H1 (cell line): ENCODE data around the gene OXA1L. TPM values are rescaled to one million over a fixed set of nuclear protein-coding genes. Genes with fewer than 3 reads are reported as not detected.

Experiments used
- CTCF ChIA-PET: fragments of 300-600 bp; sonication (Branson Sonifier 250); formaldehyde crosslinking; loops from one replicate; lab custom pipeline; 2021; ENCODE audit not compliant: partially characterized antibody; lab: Charles Lee
- POLR2A ChIA-PET: fragments of 300-600 bp; sonication (Branson Sonifier 250); formaldehyde crosslinking; loops from one replicate; lab custom pipeline; 2021; ENCODE audit warnings: inconsistent platforms; ENCODE audit not compliant: partially characterized antibody; lab: Charles Lee
- DNase-seq, 2 experiments: peaks; one replicate each; pipeline versions ENCODE4 v3.0.0 to v3.0.0-alpha.2; 2010 to 2022; ENCODE audit warnings: low spot score in 2 of 2, low read depth in 1 of 2, mixed read lengths in 1 of 2
- FAIRE-seq: peaks from 2 replicates; lab custom pipeline; 2011; peaks lifted over from hg19 to GRCh38; lab: Jason Lieb, UNC
- H2AFZ ChIP-seq: 2 replicates; pipeline ENCODE4 v1.8.1; 2012; ENCODE audit warnings: low read length, inconsistent platforms
- H2AK5ac ChIP-seq: 2 replicates; pipeline ENCODE4 v1.6.1; 2013; ENCODE audit warnings: low read depth, low read length
- H2BK120ac ChIP-seq: replicated peaks from 2 replicates; pipeline ENCODE3; 2013; ENCODE audit warnings: low read depth, low read length, inconsistent platforms
- H2BK12ac ChIP-seq: 2 replicates; pipeline ENCODE4 v1.6.1; 2013; ENCODE audit warnings: low read depth, low read length
- H2BK15ac ChIP-seq: 2 replicates; pipeline ENCODE4 v1.6.1; 2013; ENCODE audit warnings: low read length
- H2BK20ac ChIP-seq: 2 replicates; pipeline ENCODE4 v1.6.1; 2013; ENCODE audit warnings: low read length
- H2BK5ac ChIP-seq: 2 replicates; pipeline ENCODE4 v1.6.1; 2013; ENCODE audit warnings: low read depth, low read length
- H3K14ac ChIP-seq: 2 replicates; pipeline ENCODE4 v1.6.1; 2013; ENCODE audit warnings: inconsistent platforms; ENCODE audit not compliant: insufficient read length
- H3K18ac ChIP-seq: 2 replicates; pipeline ENCODE4 v1.6.1; 2013; ENCODE audit warnings: low read length; ENCODE audit errors: extremely low read depth
- H3K23ac ChIP-seq: 2 replicates; pipeline ENCODE4 v1.6.1; 2013; ENCODE audit warnings: inconsistent platforms; ENCODE audit not compliant: insufficient read length
- H3K23me2 ChIP-seq: 2 replicates; pipeline ENCODE4 v1.6.1; 2013; ENCODE audit warnings: low read depth, low read length
- H3K27ac ChIP-seq: 2 replicates; pipeline ENCODE4 v1.6.1; 2011; ENCODE audit warnings: low read depth, low read length, inconsistent platforms
- H3K27me3 ChIP-seq, 4 experiments: replicated peaks in 1 of 4; 1 replicate in 1 of 4; 2 replicates in 3 of 4; pipeline versions ENCODE4 v1.6.1 to v1.8.1; 2011 to 2013; ENCODE audit warnings: low read length in 3 of 4, mild to moderate bottlenecking in 3 of 4, inconsistent platforms in 2 of 4, mixed read lengths in 2 of 4, moderate library complexity in 1 of 4; ENCODE audit not compliant: control insufficient read depth in 3 of 4, insufficient read depth in 3 of 4; ENCODE audit errors: extremely low read depth in 1 of 4
- H3K36me3 ChIP-seq, 4 experiments: 2 replicates each; pipeline versions ENCODE4 v1.6.1 to v1.8.1; 2011 to 2013; ENCODE audit warnings: mild to moderate bottlenecking in 4 of 4, low read length in 3 of 4, moderate library complexity in 2 of 4, control low read depth in 1 of 4, inconsistent platforms in 1 of 4; ENCODE audit not compliant: insufficient read depth in 4 of 4, control insufficient read depth in 2 of 4
- H3K4ac ChIP-seq: replicated peaks from 2 replicates; pipeline ENCODE3; 2013; ENCODE audit warnings: low read length, low read depth, mixed read lengths, inconsistent platforms; ENCODE audit not compliant: insufficient read length
- H3K4me1 ChIP-seq, 4 experiments: replicated peaks in 1 of 4; 1 replicate in 1 of 4; 2 replicates in 3 of 4; pipeline versions ENCODE4 v1.6.1 to v1.8.1; 2011 to 2013; ENCODE audit warnings: low read length in 3 of 4, inconsistent platforms in 2 of 4, mixed read lengths in 1 of 4; ENCODE audit not compliant: insufficient read depth in 4 of 4, control insufficient read depth in 3 of 4
- H3K4me2 ChIP-seq, 2 experiments: 2 replicates each; pipeline versions ENCODE4 v1.6.1 to v1.8.1; 2011 to 2013; ENCODE audit warnings: low read depth in 2 of 2, low read length in 2 of 2, control low read depth in 1 of 2, inconsistent platforms in 1 of 2, mild to moderate bottlenecking in 1 of 2; ENCODE audit not compliant: insufficient read depth in 1 of 2
- H3K4me3 ChIP-seq, 4 experiments: fragments of 200-600, 300-600 bp in 1 of 4; sonication (generic), shearing (Covaris generic), sonication (Bioruptor Twin) in 1 of 4; 2 replicates each; pipeline versions ENCODE4 v1.5.1 to v1.8.1; 2011 to 2016; ENCODE audit warnings: low read length in 4 of 4, low read depth in 3 of 4, control low read depth in 2 of 4, inconsistent platforms in 2 of 4, mild to moderate bottlenecking in 2 of 4, mixed read lengths in 1 of 4, moderate library complexity in 1 of 4; ENCODE audit not compliant: insufficient read depth in 2 of 4; ENCODE audit errors: extremely low read depth in 1 of 4
- H3K56ac ChIP-seq: replicated peaks from 2 replicates; pipeline ENCODE3; 2013; ENCODE audit warnings: low read depth, mild to moderate bottlenecking, mixed read lengths, low read length, inconsistent platforms; ENCODE audit not compliant: insufficient read length
- H3K79me1 ChIP-seq: 2 replicates; pipeline ENCODE4 v1.6.1; 2013; ENCODE audit warnings: low read depth, low read length, control low read depth
- H3K79me2 ChIP-seq, 2 experiments: 2 replicates each; pipeline versions ENCODE4 v1.6.1 to v1.8.1; 2012 to 2013; ENCODE audit warnings: low read length in 2 of 2, mild to moderate bottlenecking in 2 of 2, inconsistent platforms in 1 of 2; ENCODE audit not compliant: insufficient read depth in 2 of 2, control insufficient read depth in 1 of 2
- H3K9ac ChIP-seq, 4 experiments: replicated peaks in 1 of 4; 1 replicate in 1 of 4; 2 replicates in 3 of 4; pipeline versions ENCODE4 v1.6.1 to v1.8.1; 2011 to 2013; ENCODE audit warnings: low read depth in 3 of 4, low read length in 3 of 4, control low read depth in 2 of 4, mild to moderate bottlenecking in 2 of 4, moderate library complexity in 2 of 4, inconsistent platforms in 1 of 4; ENCODE audit errors: extremely low read depth in 1 of 4
- H3K9me3 ChIP-seq, 2 experiments: 2 replicates each; pipeline versions ENCODE4 v1.6.1 to v1.8.1; 2012 to 2013; ENCODE audit warnings: mild to moderate bottlenecking in 2 of 2, moderate library complexity in 2 of 2, control low read depth in 1 of 2, inconsistent platforms in 1 of 2, low read depth in 1 of 2, low read length in 1 of 2, mixed read lengths in 1 of 2; ENCODE audit not compliant: insufficient read depth in 2 of 2
- H4K20me1 ChIP-seq, 2 experiments: replicated peaks in 1 of 2; 2 replicates each; pipeline versions ENCODE3 to v1.8.1; 2011 to 2013; ENCODE audit warnings: inconsistent platforms in 2 of 2, low read length in 2 of 2, mild to moderate bottlenecking in 1 of 2; ENCODE audit not compliant: insufficient read depth in 2 of 2, control insufficient read depth in 1 of 2
- H4K5ac ChIP-seq: 2 replicates; pipeline ENCODE4 v1.6.1; 2013; ENCODE audit warnings: low read length, low read depth, mixed read lengths, inconsistent platforms; ENCODE audit not compliant: insufficient read length
- H4K8ac ChIP-seq: 2 replicates; pipeline ENCODE4 v1.8.0; 2013; ENCODE audit warnings: mild to moderate bottlenecking, moderate library complexity, low read length, inconsistent platforms; ENCODE audit not compliant: insufficient read depth; ENCODE audit errors: extremely low read depth
- H4K91ac ChIP-seq: replicated peaks from 2 replicates; pipeline ENCODE3; 2013; ENCODE audit warnings: low read length, mixed read lengths, inconsistent platforms; ENCODE audit not compliant: insufficient read length
- CEBPB ChIP-seq: IDR thresholded peaks from 2 replicates; pipeline ENCODE4 v1.6.1; 2012; ENCODE audit warnings: low read depth, low read length
- POLR2AphosphoS5 ChIP-seq: IDR thresholded peaks from 2 replicates; pipeline ENCODE4 v1.6.1; 2011; ENCODE audit warnings: low read depth, low read length
- POU5F1 ChIP-seq: IDR thresholded peaks from 2 replicates; pipeline ENCODE4 v1.6.1; 2011; ENCODE audit warnings: low read depth, mild to moderate bottlenecking, low read length, moderate library complexity
- SP2 ChIP-seq: IDR thresholded peaks from 2 replicates; pipeline ENCODE4 v1.6.1; 2012; ENCODE audit warnings: mild to moderate bottlenecking, low read length, inconsistent platforms
- TEAD4 ChIP-seq: IDR thresholded peaks from 2 replicates; pipeline ENCODE4 v1.6.1; 2012; ENCODE audit warnings: low read depth, low read length, inconsistent platforms, mixed read lengths
- YY1 ChIP-seq: IDR thresholded peaks from 2 replicates; pipeline ENCODE4 v1.6.1; 2011; ENCODE audit warnings: low read depth, mild to moderate bottlenecking, low read length
- ZNF274 ChIP-seq: IDR thresholded peaks from 2 replicates; pipeline ENCODE4 v1.7.0; 2012; ENCODE audit warnings: low read length, borderline replicate concordance; ENCODE audit errors: extremely low read depth
- WGBS, 2 experiments: shearing (Covaris generic) in 1 of 2; methylation state at CpG; one replicate each; pipeline versions ENCODE4 v1.1.6 to v1.1.7; 2013 to 2015; ENCODE audit warnings: low lambda C conversion rate in 2 of 2, mixed read lengths in 2 of 2, inconsistent platforms in 1 of 2, low coverage in 1 of 2, missing lambda C conversion rate in 1 of 2; ENCODE audit not compliant: insufficient replicate concordance in 2 of 2, insufficient coverage in 1 of 2, insufficient read length in 1 of 2; ENCODE audit errors: extremely low coverage in 1 of 2, missing lambda C conversion rate in 1 of 2; 5-methylcytosine and 5-hydroxymethylcytosine counted together
- polyA plus RNA-seq, 7 experiments: library from polyadenylated mRNA; depleted of rRNA in 3 of 7; stranded (reverse) in 5 of 7; unstranded in 2 of 7; fragments of >200 nt in 5 of 7; fragments of 200-250 nt in 2 of 7; gene quantifications; 1 replicate in 5 of 7; 2 replicates in 1 of 7; 4 replicates in 1 of 7; pipeline versions ENCODE4 v1.2.1 to v1.2.3, GENCODE V29; 2011 to 2013; ENCODE audit warnings: missing spikeins in 2 of 7, mixed read lengths in 2 of 7
- total RNA-seq: library from RNA; stranded (reverse); fragmentation: NEBNext Ultra II Directional; extraction: Animal tissue kit (Norgen Biotek cat#: 25700); gene quantifications from 2 replicates; pipeline ENCODE4 v1.2.1, GENCODE V29; 2021
- TF ChIP-seq, protein P1 (sequence below): IDR thresholded peaks from 2 replicates; pipeline ENCODE4 v1.6.1; 2012; ENCODE audit warnings: inconsistent platforms
- TF ChIP-seq, protein P2 (sequence below): IDR thresholded peaks from 2 replicates; pipeline ENCODE4 v1.6.1; 2012; ENCODE audit warnings: low read length, inconsistent platforms
- TF ChIP-seq, protein P3 (sequence below): IDR thresholded peaks from 2 replicates; pipeline ENCODE4 v1.6.1; 2011; ENCODE audit warnings: low read depth, mild to moderate bottlenecking, low read length; ENCODE audit not compliant: insufficient read depth

The OXA1L gene
- total and polyA plus RNA-seq, 2 of the 8 experiments (the other 6 are each of a cell fraction or from before 2014, with no cell fraction given) = 125 to 199 TPM

DNA sequence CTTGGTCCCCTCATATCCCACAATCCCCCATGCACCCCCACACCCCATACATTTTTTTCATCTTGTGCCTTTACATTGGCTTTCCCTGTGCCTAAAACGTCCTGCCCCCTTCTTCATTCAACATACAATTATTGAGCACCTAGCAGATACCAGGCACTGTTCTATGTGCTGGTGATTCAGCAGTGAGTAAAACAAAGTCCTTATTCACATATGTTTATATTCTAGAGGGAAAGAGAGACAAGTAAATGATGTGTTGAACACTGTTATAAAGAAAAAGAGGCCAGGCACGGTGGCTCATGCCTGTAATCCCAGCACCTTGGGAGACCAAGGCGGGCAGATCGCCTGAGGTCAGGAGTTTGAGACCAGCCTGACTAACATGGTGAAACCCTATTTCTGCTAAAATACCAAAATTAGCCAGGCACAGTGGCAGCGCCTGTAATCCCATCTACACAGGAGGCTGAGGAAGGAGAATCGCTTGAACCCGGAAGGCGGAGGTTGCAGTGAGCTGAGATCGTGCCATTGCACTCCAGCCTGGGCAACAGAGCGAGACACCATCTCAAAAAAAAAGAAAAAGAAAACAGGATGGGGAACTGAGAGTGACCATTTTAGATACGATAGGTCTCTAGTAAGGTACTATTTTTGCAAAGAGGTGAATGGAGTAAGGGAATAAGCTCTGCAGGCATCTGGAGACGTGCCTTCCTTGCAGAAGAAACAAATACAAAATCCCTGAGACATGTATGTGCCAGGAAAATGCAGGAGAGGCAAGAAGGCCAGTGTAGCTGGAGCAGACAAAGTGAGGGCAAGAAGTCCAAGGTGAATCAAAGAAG, 36.6 kb downstream of the OXA1L start:
- no peaks in the 10 kb centered on the region for H3K27me3 ChIP-seq
- no peaks in the 10 kb centered on the region for H4K20me1 ChIP-seq
- no peaks in the 10 kb centered on the region for H3K23me2 ChIP-seq
- H3K36me3 ChIP-seq = no peaks in the 10 kb centered on the region
- no peak overlapping the region for H2AK5ac ChIP-seq
- no peak overlapping the region for H2AFZ ChIP-seq
- ChIA-PET CTCF (interaction anchor here (0.7 to 53.1 kb wide), 5 partner anchors 10 to 272 kb away, joined by 3 to 1562 read pairs (median 6); partner anchors contain the start of genes LRP10, MMP14 and REM2), POLR2A (interaction anchor here (0.6 to 1.5 kb wide), 3 partner anchors 18 to 86 kb away, joined by 3 to 5 read pairs (median 4); no protein-coding TSS in a partner anchor)
- H4K5ac ChIP-seq = no peak overlapping the region
- no peak overlapping the region for H2BK15ac ChIP-seq
- H2BK20ac ChIP-seq = no peak overlapping the region
- H3K14ac ChIP-seq = no peak overlapping the region
- no peak overlapping the region for H2BK12ac ChIP-seq
- 88% methylated on average over 12 of the region's 12 CpGs; no CpG with 5 or more reads in 1 of the 2 experiments for WGBS, 2 experiments
- H3K9me3 ChIP-seq = no peaks in the 10 kb centered on the region
- no peak overlapping the region for H3K4me2 ChIP-seq
- DNase-seq = no peak
- H3K9ac ChIP-seq = no peak overlapping the region
- no peak overlapping the region for H3K18ac ChIP-seq
- H3K56ac ChIP-seq = no peak overlapping the region
- H2BK120ac ChIP-seq = no peak overlapping the region
- H3K23ac ChIP-seq = no peak overlapping the region
- no peak overlapping the region for H3K27ac ChIP-seq
- H2BK5ac ChIP-seq = no peak overlapping the region
- no peaks in the 10 kb centered on the region for H3K79me1 ChIP-seq
- H4K91ac ChIP-seq = no peak overlapping the region
- H3K4ac ChIP-seq = no peak overlapping the region
- H3K4me1 ChIP-seq = 0 out of 7 replicates have a peak, but pooled peaks cover 0 to 2% (median 0%) of the 10 kb centered on the region in 4 experiments
- H3K4me3 ChIP-seq = no peak overlapping the region
- no peak for FAIRE-seq
- H4K8ac ChIP-seq = no peak overlapping the region
- H3K79me2 ChIP-seq = no peaks in the 10 kb centered on the region
- no peak for TF ChIP-seq CEBPB
- no peak for TF ChIP-seq SP2
- no peak for TF ChIP-seq TEAD4
- TF ChIP-seq POU5F1 = no peak
- TF ChIP-seq, protein P1, sequence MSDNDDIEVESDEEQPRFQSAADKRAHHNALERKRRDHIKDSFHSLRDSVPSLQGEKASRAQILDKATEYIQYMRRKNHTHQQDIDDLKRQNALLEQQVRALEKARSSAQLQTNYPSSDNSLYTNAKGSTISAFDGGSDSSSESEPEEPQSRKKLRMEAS = no peak
- TF ChIP-seq ZNF274 = no peak
- TF ChIP-seq, protein P2, sequence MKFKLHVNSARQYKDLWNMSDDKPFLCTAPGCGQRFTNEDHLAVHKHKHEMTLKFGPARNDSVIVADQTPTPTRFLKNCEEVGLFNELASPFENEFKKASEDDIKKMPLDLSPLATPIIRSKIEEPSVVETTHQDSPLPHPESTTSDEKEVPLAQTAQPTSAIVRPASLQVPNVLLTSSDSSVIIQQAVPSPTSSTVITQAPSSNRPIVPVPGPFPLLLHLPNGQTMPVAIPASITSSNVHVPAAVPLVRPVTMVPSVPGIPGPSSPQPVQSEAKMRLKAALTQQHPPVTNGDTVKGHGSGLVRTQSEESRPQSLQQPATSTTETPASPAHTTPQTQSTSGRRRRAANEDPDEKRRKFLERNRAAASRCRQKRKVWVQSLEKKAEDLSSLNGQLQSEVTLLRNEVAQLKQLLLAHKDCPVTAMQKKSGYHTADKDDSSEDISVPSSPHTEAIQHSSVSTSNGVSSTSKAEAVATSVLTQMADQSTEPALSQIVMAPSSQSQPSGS = no peak
- TF ChIP-seq POLR2AphosphoS5 = no peak
- TF ChIP-seq YY1 = no peak
- TF ChIP-seq, protein P3, sequence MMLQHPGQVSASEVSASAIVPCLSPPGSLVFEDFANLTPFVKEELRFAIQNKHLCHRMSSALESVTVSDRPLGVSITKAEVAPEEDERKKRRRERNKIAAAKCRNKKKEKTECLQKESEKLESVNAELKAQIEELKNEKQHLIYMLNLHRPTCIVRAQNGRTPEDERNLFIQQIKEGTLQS = no peak
